Left lobe of liver (tissue), 2 donors: ENCODE results near the gene EML4. TPM values are rescaled to one million over a fixed set of nuclear protein-coding genes. Genes with fewer than 3 reads are reported as not detected.

Source experiments
- ATAC-seq: fragments of 200-7000 bp; cut with Tn5 transposase; one replicate; pipeline ENCODE4 v1.9.1; 2020; ENCODE audit warnings: mild to moderate bottlenecking, moderate library complexity
- DNase-seq: peaks from one replicate; pipeline ENCODE4 v3.0.0-alpha.2; 2020; ENCODE audit warnings: low spot score
- total RNA-seq: library from RNA; stranded (reverse); gene quantifications from one replicate; pipeline ENCODE4 v1.2.1, GENCODE V29; 2021
- donor health status: DM: no; HTN: no; CAD: no; lungs with moderate emphysema.
- donor health status: DM: no; HTN: yes; CAD: no.

EML4 gene
- total RNA-seq, 1 donor from 2014 or later = 30.4 TPM

DNA sequence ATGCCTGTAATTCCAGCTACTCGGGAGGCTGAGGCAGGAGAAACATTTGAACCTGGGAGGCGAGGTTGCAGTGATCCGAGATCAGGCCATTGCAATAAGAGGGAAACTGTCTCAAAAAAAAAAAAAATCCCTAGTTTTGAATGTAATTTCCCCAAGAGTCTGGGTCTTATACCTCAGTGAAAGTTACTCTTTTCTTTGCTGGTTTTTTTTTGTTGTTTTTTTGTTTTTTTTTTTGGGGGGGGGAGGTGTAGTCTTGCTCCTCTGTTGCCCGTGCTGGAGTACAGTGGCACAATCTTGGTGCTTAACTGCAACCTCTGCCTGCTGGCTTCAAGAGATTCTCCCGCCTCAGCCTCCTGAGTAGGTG, 22.8 kb downstream of the EML4 start:
- DNase-seq = no peak
- ATAC-seq = no peak

DNA sequence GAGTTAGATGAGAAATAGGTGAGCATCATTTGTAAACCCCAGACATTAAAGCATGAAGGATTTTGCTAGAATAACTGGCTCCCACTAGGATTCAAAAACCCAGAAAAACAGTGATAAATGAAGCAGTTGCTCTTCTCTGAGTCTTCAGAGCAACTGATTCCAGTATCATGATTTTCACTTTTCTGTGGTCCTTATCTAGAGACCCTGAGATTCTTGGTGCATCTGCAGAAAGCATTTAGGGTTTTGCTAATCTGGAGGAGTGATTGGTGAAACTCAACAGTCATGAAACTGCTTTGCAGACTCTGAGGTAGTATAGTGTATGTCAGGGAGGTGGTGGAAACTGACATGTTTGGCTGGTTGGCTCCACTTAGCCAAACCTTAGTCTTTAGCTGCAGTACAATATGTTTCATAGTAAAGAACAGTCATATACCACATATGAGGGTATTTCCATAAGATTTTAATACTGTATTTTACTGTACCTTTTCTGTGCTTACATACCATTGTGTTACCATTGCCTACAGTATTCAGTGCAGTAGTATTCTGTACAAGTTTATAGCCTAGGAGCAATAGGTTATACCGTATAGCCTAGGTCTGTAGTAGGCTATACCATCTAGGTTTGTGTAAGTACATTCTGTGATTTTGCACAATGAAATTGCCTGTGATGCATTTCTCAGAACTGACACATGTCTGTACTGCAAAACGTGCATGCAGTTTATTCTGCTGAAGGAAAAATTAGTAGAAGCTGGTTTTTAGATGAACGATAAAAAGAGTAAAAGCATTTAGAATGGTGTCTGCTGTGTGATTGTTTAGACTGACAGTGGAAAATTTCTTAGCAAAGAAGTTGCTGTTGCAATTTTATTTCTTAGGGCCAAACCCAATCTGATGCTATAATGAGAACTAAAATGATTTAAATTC, 23.8 kb downstream of the EML4 start:
- ATAC-seq (no peak), DNase-seq (no peak)

DNA sequence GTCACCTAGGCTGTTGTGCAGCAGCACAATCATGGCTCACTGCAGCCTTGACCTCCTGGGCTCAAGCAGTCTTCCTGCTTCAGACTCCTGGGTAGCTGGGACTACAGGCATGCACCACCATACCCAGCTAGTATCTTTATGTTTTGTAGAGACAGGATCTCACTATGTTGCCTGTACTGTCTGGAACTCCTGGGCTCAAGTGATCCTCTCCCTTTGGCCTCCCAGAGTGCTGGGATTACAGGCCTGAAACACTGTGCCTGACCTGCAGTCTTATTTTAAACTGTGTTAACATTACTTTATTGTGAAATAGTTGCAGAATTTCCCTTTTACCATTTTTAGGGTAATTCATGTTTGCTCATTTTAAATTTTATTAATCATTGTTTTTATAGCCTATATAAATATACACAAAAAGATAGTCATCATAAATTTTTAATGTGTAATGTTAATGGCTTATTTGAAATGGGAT, 24.6 kb downstream of the EML4 start:
- ATAC-seq = peak; percentile 24
- DNase-seq = no peak

DNA sequence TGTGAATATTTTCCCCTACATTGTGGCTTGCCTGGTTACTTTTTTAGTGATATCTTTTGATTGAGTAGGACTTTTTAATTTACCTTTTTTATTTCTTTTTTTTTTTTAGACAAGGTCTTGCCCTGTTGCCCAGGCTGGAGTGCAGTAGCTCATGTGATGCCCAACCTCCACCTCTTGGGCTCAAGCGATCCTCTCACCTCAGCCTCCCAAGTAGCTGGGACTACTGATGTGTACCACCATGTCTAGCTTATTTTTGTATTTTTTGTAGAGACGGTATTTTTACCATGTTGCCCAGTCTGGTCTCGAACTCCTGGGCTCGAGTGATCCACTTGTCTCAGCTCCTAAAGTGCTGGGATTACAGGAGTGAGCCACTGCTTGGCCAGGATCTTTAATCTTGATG, 25.3 kb downstream of the EML4 start:
- DNase-seq = no peak
- no peak for ATAC-seq

- DNase-seq (no peak), ATAC-seq (peak; percentile 7)
These were observed 26.4 kb downstream of the EML4 start for GRCh38 chr2:42195559-42195958.

- DNase-seq = no peak
- no peak for ATAC-seq
These were observed 26.9 kb downstream of the EML4 start for GRCh38 chr2:42196070-42196402.

DNA sequence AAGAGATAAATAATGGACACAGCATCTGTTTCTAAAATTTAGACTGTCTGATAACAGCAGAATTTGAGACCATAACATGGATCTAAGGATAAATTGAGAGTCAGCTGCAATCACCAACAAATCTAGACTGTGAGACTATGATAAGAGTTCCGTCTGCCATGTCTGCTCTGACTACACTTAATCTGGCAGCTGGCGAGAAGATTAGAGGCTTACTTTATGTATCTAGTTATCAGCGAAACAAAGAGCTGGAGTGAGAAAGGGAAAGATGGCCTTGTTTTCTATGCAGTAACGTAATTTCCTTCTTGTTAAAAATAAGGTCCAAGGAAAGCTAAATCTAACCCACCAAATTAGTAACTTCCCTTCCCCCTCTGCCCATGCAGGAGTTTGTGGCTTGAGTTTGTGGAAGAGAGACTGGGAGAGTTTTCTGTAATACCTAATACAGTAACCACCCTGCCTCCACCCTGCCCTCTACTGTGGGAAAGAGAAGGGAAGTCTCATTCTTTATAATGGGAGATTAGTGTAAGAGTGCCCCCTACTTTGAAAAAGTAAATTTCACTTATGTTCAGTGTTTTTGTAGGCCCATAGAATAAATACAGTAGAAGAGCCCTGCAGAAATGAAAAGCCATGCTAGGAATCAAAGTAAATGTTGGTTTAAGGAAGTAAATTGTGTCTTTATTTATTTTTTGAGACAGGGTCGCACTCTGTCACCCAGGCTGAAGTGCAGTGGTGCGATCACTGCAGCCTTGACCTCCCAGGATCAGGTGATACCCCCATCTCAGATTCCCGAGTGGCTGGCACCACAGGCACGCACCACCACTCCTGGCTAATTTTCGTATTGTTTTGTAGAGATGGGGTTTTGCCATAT, 27.5 kb downstream of the EML4 start:
- DNase-seq (peak; percentile 60), ATAC-seq (peak; percentile 89)

GRCh38 chr2:42197792-42198191, 28.6 kb downstream of the EML4 start:
- no peak for ATAC-seq
- no peak for DNase-seq

DNA sequence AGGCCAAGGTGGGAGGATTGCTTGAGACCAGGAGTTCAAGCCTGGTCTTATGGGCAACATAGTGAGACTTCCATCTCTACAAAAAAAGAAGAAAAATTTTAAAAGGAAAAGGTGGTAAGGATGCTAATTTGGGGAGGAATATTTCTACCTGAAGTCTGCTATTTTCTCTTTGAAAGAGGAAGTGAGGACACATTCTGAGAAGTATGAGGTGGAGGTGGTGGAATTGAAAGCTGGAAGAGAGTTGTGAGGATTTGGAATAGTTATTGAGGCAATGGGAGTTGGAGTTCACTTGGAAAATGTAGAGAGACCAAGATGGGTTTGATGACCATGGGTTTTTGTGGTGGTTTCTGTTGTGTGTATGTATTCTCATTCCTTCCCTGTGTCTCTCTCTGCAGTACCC, 29.3 kb downstream of the EML4 start:
- ATAC-seq (no peak), DNase-seq (no peak)

DNA sequence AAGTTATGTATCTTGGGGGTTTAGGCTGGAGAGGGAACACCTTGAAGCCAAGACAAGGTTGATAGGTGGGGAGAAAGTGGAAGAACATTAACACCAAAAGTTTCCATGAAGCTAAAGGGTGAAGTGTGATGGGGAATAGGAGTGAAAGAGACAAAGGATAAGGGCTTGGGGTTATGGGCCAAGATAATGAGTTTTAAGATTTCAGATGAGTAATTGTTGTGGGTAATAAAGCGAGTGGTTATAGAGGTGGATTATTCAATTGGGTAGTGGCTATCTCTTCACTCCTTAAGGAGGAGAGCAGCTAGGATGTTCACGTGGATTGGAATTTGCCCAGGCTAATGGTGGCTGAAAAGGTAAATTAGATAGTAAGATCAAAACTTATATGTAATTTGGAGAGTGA, 29.8 kb downstream of the EML4 start:
- DNase-seq (no peak), ATAC-seq (no peak)

- DNase-seq (no peak), ATAC-seq (no peak)
These were observed 30.5 kb downstream of the EML4 start for GRCh38 chr2:42199626-42200025.

GRCh38 chr2:42200926-42201855, 32.0 kb downstream of the EML4 start:
- ATAC-seq = no peak
- DNase-seq = no peak

DNA sequence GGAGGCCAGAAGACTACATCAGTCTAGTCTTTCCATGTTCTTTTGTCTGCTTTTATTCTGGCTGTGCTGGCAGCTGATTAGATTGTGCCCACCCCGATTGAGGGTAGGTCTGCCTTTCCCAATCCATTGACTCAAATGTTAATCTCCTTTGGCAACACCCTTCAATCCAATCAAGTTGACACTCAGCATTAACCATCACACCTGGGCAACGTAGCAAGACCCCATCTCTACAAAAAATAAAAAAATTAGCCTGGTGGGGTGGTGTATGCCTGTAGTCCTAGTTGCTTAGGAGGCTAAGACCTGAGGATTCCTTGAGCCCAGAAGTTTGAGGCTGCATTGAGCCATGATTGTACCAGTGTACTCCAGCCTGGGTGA, 33.5 kb downstream of the EML4 start:
- DNase-seq = no peak

DNA sequence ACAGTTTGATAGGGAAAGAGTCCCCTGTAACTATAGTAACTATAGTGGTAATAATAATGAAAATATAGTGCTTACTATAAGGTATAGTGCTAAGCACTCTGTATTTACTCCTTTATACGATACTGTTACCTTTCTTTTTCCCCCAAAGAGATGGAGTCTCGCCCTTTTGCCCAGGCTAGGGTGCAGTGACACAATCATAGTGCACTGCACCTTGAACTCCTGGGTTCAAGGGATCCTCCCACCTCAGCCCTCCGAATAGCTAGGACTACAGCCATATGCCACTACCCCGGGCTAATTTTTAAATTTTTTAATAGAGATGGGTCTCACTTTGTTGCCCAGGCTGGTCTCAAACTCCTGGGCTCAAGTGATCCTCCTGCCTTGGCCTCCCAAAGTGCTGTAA, 34.6 kb downstream of the EML4 start:
- DNase-seq = no peak
- ATAC-seq = no peak

More for the DNA sequence above, 33.5 kb downstream of the EML4 start:
- ATAC-seq = no peak

GRCh38 chr2:42205337-42205736, 36.2 kb downstream of the EML4 start:
- no peak for DNase-seq

GRCh38 chr2:42207826-42208225, 38.7 kb downstream of the EML4 start:
- ATAC-seq (no peak), DNase-seq (no peak)

More at GRCh38 chr2:42205337-42205736, 36.2 kb downstream of the EML4 start:
- ATAC-seq = no peak

GRCh38 chr2:42210203-42210602, 41.0 kb downstream of the EML4 start:
- ATAC-seq (no peak), DNase-seq (no peak)

DNA sequence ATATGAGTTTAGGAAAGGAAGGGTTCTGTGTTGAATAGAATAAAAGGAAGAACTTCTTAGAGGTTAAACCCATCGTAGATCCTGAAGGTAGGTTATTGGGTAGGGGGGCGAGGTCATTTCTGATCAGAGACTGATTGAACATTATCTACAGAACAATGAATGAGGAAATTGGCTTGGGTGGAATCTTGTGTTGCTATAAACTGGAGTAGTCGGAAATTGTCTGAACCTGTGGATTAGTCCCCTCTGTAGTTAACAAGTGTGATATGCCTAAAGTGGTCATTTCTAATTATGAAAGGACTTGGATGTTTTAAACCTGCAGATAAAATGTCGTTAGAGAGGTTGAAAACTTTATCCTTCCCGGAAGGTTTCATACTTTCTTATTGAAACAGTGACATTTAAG, 42.1 kb downstream of the EML4 start:
- peak; percentile 29 for ATAC-seq
- DNase-seq = no peak

- ATAC-seq (no peak), DNase-seq (no peak)
These were observed 45.5 kb downstream of the EML4 start for GRCh38 chr2:42214669-42215068.

- ATAC-seq (no peak), DNase-seq (no peak)
These were observed 47.5 kb downstream of the EML4 start for GRCh38 chr2:42216694-42217093.

DNA sequence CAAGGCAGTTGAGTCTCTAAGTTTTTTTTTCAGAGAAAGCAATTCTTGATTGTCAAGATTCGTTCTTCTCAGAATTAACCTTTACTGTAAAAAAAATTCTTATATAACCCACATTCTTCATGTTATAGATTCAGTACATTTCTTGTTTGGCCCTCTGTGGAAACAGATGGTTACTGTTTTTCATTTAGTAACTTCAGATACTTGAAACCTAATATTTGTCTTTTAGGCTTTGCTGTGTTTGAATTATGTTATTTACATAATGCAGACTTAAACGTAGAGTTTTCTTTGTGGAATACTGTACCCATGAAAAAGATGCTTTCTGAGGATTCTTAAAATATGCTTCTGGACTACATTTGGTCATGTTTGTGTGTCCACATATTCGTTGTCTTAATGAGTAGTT, 48.2 kb downstream of the EML4 start:
- DNase-seq (no peak), ATAC-seq (no peak)
